RWPE1 (cell line): ENCODE results near the gene STOML1.

Experiments used
- CTCF ChIA-PET: fragments of 350-600 bp; sonication (Branson Sonifier 250); formaldehyde crosslinking; extraction: SDS; loops from one replicate; lab custom pipeline; 2021; lab: Yijun Ruan, JAX
- POLR2A ChIA-PET: fragments of 400-600 bp; formaldehyde crosslinking; extraction: SDS; loops from one replicate; lab custom pipeline; 2020; ENCODE audit warnings: antibody characterized with exemption; ENCODE audit not compliant: low non-redundant PET; lab: Yijun Ruan, JAX
- DNase-seq: peaks from one replicate; pipeline ENCODE4 v3.0.0; 2012; ENCODE audit warnings: low spot score
- H3K27ac ChIP-seq: fragments of 450-650 bp; 2 replicates; pipeline ENCODE4 v1.5.1; 2017
- CTCF ChIP-seq: fragments of 450-650 bp; conservative IDR thresholded peaks from 2 replicates; pipeline ENCODE4 v1.5.1; 2017; ENCODE audit warnings: low read depth, mild to moderate bottlenecking

The STOML1 gene

GRCh38 chr15:74037171-74038117, 45.3 kb upstream of the STOML1 start:
- DNase-seq: no peak
- POLR2A ChIA-PET: interaction anchor here (1.5 kb wide), 1 partner anchor 64 kb away, joined by 3 read pairs; no protein-coding TSS in a partner anchor
- no peak for TF ChIP-seq CTCF
- CTCF ChIA-PET: interaction anchor here (0.6 to 3.1 kb wide), 7 partner anchors 11 to 65 kb away, joined by 3 to 26 read pairs (median 4); partner anchors contain the start of gene STOML1
- peak overlapping the region; percentile 4; the same call in 1 of the 2 replicates for H3K27ac ChIP-seq

GRCh38 chr15:74036271-74037170, 44.4 kb upstream of the STOML1 start:
- DNase-seq: peak; percentile 55
- POLR2A ChIA-PET: no interaction called here

GRCh38 chr15:74035121-74036017, 43.3 kb upstream of the STOML1 start:
- H3K27ac ChIP-seq: 0 out of 2 replicates have a peak overlapping the region, but pooled peaks have one; percentile 4
- no peak for DNase-seq
- ChIA-PET CTCF (interaction anchor here (0.6 to 3.1 kb wide), 6 partner anchors 9 to 1694 kb away, joined by 3 to 26 read pairs (median 4); no protein-coding TSS in a partner anchor), POLR2A (interaction anchor here (1.0 kb wide), 1 partner anchor 63 kb away, joined by 3 read pairs; no protein-coding TSS in a partner anchor)
- TF ChIP-seq CTCF: no peak

More at GRCh38 chr15:74036271-74037170, 44.4 kb upstream of the STOML1 start:
- peak overlapping the region; percentile 4; the same call in 1 of the 2 replicates for H3K27ac ChIP-seq
- CTCF ChIA-PET: interaction anchor here (0.6 to 3.1 kb wide), 6 partner anchors 12 to 185 kb away, joined by 3 to 26 read pairs (median 4); partner anchors contain the start of gene STOML1
- TF ChIP-seq CTCF: peak; percentile 50

GRCh38 chr15:74034206-74034755, 42.2 kb upstream of the STOML1 start:
- POLR2A ChIA-PET: interaction anchor here (1.0 kb wide), 1 partner anchor 62 kb away, joined by 3 read pairs; no protein-coding TSS in a partner anchor
- no peak overlapping the region for H3K27ac ChIP-seq
- no peak for DNase-seq
- TF ChIP-seq CTCF: no peak
- CTCF ChIA-PET: interaction anchor here (1.5 to 1.6 kb wide), 2 partner anchors 10 to 14 kb away, joined by 3 to 12 read pairs; no protein-coding TSS in a partner anchor
